Fibroblast of skin of back (primary cell): ENCODE measurements around the gene CYP4A11.
"Not testable (repeated sequence)": the region's sequence is repeated elsewhere in the genome, so short reads cannot be mapped to it uniquely, and the experiment has no call there.

Experiments
- DNase-seq: peaks from one replicate; pipeline ENCODE4 v3.0.0-alpha.2; 2013

CYP4A11 gene

DNA sequence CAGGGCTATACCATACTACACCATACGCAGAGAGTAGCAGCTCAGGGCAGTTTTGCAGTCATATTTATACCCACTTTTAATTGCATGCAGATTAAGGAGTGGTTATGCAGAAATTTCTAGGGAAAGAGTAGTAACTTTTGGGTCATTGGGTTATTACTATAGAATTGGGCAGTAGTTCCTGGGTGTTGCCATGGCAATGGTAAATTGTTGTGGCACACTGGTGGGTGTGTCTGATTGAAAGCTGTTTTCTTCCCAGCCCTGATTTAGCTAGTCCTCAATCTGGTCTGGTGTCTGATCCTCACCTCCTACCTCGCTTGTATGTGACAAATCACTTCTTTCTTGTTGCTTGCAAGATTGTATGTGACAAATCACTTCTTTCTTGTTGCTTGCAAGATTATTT is 30.5 kb downstream of the CYP4A11 start:
- DNase-seq: no peak

GRCh38 chr1:46903481-46903880 is 37.8 kb downstream of the CYP4A11 start:
- no peak for DNase-seq

DNA sequence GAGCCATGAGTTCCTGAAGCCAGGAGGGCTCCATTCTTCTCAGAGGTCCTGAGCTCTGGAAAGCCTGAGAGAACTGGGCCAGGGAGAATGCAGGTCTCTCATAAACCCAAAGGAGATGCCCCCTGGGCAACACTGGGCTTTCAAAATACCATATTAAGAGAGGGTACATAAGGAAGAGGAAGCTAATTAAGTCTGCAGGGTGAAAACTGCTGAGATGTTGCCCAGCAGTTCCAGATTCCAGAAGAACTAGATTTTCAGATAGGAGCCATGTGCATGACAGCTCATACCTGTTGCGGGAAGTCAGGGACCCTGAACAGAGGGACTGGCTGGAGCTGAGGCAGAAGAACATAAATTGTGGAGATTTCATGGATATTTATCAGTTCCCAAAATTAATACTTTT is 40.9 kb downstream of the CYP4A11 start:
- no peak for DNase-seq

GRCh38 chr1:46881656-46882055 is 59.6 kb downstream of the CYP4A11 start:
- not testable (repeated sequence) for DNase-seq
